ENCODE measurements around the gene TAX1BP3.

Gene TAX1BP3

DNA sequence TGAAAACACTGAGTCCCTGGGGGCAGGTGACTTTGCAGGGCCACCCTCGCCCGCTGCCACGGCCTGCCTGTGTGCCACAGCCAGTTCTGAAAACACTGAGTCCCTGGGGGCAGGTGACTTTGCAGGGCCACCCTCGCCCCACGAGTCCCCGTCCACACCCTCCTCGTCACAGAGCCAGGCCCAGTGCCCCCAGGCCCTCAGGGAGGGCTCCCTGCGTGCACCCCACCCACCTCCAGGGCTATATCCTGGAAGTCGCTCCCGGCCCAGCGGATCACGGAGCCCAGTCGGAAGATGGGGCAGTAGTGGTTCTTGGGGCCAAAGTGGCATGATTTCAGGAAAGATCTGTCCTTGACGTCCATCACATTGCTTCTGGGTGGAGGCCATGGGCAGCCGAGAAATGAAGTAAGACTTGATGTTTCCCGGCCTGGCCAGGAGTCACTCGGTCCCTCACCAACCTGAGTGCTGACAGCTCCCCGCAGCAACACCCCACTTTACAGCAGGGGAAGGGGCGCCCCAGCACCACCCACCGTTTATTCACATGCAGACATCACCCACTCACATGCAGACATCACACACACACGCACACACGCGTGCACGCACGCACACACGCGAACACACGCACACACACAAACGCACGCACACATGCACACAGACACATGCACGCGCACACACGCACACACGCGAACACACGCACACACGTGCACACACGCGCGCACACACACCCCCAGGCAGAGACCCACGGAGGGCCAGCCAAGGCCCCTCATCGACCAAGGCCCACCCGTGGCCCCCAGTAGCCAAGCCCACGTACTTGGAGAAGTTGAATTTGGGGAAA is 21.1 kb upstream of the TAX1BP3 start:
- peaks cover 6% of the 10 kb centered on the region; the same call in 1 of the 2 replicates for H3K36me3 ChIP-seq
- H3K27me3 ChIP-seq: no peaks in the 10 kb centered on the region
- no peaks in the 10 kb centered on the region for H3K4me1 ChIP-seq
- no peaks in the 10 kb centered on the region for H3K9me3 ChIP-seq
- no peak for DNase-seq
- TF ChIP-seq, protein P1, sequence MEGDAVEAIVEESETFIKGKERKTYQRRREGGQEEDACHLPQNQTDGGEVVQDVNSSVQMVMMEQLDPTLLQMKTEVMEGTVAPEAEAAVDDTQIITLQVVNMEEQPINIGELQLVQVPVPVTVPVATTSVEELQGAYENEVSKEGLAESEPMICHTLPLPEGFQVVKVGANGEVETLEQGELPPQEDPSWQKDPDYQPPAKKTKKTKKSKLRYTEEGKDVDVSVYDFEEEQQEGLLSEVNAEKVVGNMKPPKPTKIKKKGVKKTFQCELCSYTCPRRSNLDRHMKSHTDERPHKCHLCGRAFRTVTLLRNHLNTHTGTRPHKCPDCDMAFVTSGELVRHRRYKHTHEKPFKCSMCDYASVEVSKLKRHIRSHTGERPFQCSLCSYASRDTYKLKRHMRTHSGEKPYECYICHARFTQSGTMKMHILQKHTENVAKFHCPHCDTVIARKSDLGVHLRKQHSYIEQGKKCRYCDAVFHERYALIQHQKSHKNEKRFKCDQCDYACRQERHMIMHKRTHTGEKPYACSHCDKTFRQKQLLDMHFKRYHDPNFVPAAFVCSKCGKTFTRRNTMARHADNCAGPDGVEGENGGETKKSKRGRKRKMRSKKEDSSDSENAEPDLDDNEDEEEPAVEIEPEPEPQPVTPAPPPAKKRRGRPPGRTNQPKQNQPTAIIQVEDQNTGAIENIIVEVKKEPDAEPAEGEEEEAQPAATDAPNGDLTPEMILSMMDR (IDR thresholded peaks at IDR 0.05; ENCODE audit: low read depth, low read length): no peak
- H3K4me3 ChIP-seq (ENCODE audit: low read depth, low read length): no peak overlapping the region

DNA sequence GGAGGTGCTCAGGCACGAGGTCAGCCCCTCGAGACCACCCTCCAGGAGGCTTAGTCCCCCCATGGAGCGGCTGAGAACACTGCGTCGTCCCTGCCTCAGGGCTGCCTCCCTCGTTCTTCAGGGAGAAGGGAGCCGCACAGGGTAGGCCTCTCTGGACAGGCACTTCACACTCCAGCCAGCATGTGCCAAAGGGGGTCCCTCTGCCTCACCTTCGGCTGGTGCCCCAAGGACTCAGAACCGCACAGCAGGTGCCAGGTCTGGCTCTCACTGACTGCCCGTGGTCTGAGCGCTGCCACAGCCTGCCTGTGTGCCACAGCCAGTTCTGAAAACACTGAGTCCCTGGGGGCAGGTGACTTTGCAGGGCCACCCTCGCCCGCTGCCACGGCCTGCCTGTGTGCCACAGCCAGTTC is 20.5 kb upstream of the TAX1BP3 start:
- Histone ChIP-seq H3K9me3 (no peaks in the 10 kb centered on the region), H3K4me3 (ENCODE audit: low read depth, low read length) (no peak overlapping the region), H3K36me3 (peaks cover 6% of the 10 kb centered on the region; the same call in 1 of the 2 replicates), H3K27me3 (no peaks in the 10 kb centered on the region), H3K4me1 (no peaks in the 10 kb centered on the region)
- DNase-seq: no peak
- TF ChIP-seq, protein P1 (IDR thresholded peaks at IDR 0.05; ENCODE audit: low read depth, low read length): no peak

DNA sequence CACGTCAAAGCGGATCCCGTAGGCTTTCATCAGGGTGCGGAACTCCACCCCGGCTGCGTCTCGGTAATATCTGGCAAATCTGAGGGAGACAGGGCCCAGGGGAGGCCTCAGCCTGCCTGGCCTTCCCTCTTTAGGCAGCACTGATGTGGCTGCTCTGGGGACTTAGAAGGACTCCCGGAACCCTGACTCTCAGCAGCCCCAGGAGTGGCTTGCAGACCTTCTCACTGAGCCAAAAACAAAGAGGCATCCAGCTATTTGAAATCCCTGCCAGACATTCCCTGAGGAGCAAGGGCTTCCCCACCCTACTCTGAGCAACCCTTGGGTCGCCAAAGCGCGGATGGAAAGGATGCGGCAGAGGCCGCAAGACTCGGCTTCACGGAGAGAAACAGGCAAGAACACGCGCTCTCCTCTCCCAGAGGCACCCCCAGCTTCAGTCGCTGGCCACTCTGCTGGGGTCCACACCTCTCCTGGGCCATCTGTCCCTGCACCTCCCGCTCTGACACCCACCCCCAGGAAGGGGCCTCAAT is 19.7 kb upstream of the TAX1BP3 start:
- TF ChIP-seq, protein P1 (IDR thresholded peaks at IDR 0.05; ENCODE audit: low read depth, low read length): no peak
- peaks cover 6% of the 10 kb centered on the region; the same call in 1 of the 2 replicates for H3K36me3 ChIP-seq

DNA sequence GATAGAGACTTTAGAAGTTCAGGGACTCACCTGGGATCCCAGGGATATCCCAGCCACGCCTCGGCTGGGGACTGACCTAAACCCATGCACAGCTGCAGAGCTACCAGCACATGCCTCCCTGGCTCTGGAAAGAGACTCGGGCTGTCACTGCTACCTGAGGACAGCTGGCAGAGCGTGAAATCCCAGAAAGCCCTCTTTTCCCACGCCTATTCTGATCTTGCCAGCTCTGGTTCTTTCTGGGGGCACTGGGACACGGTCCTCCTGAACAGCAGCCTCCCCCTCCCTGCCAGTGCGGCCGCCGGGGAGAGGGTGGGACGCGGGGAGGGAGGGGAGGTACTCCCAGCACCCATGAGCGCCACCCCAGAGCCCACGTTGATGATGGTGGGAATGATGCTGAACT is 16.8 kb upstream of the TAX1BP3 start:
- H3K9me3 ChIP-seq: no peaks in the 10 kb centered on the region
- no peak for DNase-seq
- TF ChIP-seq, protein P1 (IDR thresholded peaks at IDR 0.05; ENCODE audit: low read depth, low read length): no peak
- no peaks in the 10 kb centered on the region for H3K4me1 ChIP-seq
- peaks cover 6% of the 10 kb centered on the region; the same call in 1 of the 2 replicates for H3K36me3 ChIP-seq
- no peaks in the 10 kb centered on the region for H3K27me3 ChIP-seq
- H3K4me3 ChIP-seq (ENCODE audit: low read depth, low read length): no peak overlapping the region

More for the DNA sequence above, 19.7 kb upstream of the TAX1BP3 start:
- no peaks in the 10 kb centered on the region for H3K27me3 ChIP-seq
- H3K4me1 ChIP-seq: no peaks in the 10 kb centered on the region
- no peak for DNase-seq
- no peaks in the 10 kb centered on the region for H3K9me3 ChIP-seq
- H3K4me3 ChIP-seq (ENCODE audit: low read depth, low read length): no peak overlapping the region

DNA sequence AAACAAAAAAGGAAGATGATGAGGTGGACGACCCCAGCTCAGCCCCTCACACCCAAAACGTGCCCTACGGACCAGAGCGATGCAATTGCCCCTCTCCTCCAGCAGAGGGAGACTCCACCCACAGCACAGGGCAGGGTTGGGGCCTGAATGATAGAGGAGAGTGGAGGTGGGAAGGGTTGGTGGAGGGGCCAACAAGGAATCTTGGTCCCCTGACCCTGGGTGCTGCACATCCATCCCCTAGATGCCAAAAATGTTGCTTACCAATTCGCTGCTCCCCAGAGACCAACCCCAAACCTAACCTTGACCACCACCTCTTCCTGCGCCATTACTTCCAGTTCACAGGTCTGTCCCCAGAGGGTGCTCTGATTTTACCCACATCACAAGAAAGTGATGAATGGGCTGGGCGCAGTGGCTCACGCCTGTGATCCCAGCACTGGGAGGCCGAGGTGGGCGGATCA is 14.7 kb upstream of the TAX1BP3 start:
- no peaks in the 10 kb centered on the region for H3K27me3 ChIP-seq
- no peak overlapping the region for H3K4me3 ChIP-seq (ENCODE audit: low read depth, low read length)
- no peaks in the 10 kb centered on the region for H3K36me3 ChIP-seq
- TF ChIP-seq, protein P1 (IDR thresholded peaks at IDR 0.05; ENCODE audit: low read depth, low read length): peak; percentile 82
- no peaks in the 10 kb centered on the region for H3K9me3 ChIP-seq
- DNase-seq: peak; percentile 39
- no peaks in the 10 kb centered on the region for H3K4me1 ChIP-seq

DNA sequence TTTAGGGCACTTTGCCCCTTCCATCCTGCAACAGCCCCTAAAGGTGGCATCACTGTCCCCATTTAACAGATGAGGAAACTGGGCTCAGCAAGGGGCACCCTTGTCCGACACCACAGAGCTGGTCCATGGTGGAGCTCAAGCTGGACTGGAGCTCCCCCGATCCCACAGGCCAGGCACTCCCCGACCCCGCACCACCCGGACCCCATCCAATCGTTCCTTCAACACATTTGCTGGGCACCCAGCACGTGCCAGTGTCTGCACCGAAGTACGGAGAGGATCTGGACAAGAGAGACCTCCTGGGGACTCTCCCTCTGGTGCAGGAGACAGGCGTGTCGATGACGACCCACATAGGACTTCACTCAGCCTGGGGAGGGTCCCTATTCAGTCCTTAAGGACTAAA is 13.7 kb upstream of the TAX1BP3 start:
- TF ChIP-seq, protein P1 (IDR thresholded peaks at IDR 0.05; ENCODE audit: low read depth, low read length): no peak
- no peaks in the 10 kb centered on the region for H3K36me3 ChIP-seq
- H3K4me3 ChIP-seq (ENCODE audit: low read depth, low read length): no peak overlapping the region

More for the DNA sequence above, 13.7 kb upstream of the TAX1BP3 start:
- H3K9me3 ChIP-seq: no peaks in the 10 kb centered on the region
- no peak for DNase-seq
- H3K4me1 ChIP-seq: no peaks in the 10 kb centered on the region
- no peaks in the 10 kb centered on the region for H3K27me3 ChIP-seq
